Right lung (tissue), 5 donors: Measurements from ENCODE around the gene BARX2. TPM values are rescaled to one million over a fixed set of nuclear protein-coding genes. Genes with fewer than 3 reads are reported as not detected.

Experiments used
- DNase-seq, 2 donors: peaks; one replicate each; pipeline ENCODE4 v3.0.0-alpha.2; 2013
- polyA plus RNA-seq, 5 donors: library from polyadenylated mRNA; unstranded; fragments of 120-200 nt; gene quantifications; one replicate each; pipeline versions ENCODE4 v1.2.1 to v1.2.3, GENCODE V29; 2013; ENCODE audit warnings: inconsistent platforms in 1 of 5, low replicate concordance in 1 of 5; ENCODE audit not compliant: insufficient read length in 5 of 5, insufficient read depth in 1 of 5

The BARX2 gene
- polyA plus RNA-seq, 5 donors, result 0.12 to 0.57 (median 0.32) TPM; not detected in 1

DNA sequence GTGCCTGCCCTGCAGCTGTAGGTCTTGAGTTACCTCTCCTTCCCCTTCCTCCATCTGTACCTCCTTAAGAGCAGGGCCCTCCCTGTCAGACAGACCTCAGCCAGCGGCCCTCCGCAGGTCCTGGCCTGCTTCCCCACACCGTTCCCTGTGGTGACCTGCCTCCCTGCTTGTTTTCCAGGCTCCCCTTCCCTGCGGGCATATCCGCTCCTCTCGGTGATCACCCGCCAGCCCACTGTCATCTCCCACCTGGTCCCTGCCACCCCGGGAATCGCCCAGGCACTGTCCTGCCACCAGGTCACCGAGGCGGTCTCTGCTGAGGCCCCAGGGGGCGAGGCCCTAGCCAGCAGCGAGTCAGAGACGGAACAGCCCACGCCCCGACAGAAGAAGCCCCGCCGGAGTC, 60.9 kb downstream of the BARX2 start:
- no peak for DNase-seq

DNA sequence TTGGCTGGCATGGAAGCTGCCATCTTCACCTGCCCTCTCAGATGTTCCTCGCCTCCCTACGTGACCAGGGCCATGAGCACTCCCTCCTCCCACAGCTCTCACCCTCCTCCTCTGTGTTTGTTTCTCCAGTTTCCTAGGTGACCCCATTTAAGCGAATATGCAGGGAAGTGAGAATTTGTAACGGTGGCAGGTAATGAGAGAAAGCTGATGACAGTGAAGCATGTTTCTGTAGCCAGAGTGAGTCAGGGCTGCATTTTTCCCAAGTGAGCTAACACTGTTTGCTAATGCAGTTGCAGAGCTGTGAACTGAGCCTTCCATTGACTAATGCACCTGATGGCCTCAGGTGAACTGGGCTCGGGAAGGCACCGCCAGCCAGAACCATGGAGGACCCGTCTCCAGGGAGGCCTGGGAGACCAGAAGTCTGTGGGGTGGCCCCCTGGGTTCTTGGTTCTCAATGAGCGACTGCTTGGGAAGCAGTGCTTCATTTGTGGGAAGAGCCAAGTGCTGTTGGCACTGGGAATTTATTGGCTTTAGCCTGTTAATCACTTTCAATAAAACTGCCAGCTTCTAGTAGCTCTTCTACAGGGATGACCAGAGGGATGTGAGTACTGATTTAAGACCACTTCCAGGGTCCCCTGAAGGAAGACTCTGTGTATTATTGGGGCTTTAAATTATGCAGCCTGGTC, 64.5 kb downstream of the BARX2 start:
- no peak for DNase-seq

DNA sequence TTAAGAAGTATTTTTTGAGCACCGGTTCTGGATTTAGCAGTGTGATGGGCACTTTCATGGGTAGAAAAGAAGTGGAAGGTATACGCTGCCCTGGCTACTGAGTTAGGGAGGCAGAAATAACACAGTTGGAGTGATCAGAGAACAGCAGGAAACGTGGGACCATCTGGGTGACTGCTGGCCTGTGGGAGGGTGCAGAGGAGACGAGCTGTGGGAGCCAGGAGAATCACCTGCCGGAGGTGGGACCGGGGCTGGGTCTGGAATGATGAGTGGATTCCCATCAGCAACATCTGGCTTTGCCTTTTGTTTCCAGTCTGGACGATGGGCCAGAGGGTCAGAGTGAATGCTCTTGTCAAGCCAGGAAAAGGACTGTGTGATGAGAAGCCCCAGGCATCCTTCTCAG, 66.5 kb downstream of the BARX2 start:
- DNase-seq, result no peak

DNA sequence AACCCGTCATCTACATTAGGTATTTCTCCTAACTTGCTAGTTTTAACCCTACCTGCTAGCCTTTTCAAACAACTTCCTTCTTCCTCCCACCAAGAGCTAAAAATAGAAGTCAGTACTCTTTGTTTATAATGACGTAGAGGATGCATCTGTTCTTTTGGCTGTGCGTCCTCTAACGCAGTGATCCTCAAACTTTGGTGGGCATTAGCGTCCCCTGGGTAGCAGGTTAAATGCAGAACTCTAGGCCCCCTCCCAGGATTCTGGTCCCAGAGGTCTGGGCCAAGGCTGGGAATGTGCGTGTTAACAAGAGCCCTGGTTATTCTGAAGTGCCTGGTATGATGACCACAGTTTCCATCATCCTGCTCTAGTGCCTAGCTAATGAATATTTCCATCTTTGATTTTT, 67.6 kb downstream of the BARX2 start:
- DNase-seq, result no peak

DNA sequence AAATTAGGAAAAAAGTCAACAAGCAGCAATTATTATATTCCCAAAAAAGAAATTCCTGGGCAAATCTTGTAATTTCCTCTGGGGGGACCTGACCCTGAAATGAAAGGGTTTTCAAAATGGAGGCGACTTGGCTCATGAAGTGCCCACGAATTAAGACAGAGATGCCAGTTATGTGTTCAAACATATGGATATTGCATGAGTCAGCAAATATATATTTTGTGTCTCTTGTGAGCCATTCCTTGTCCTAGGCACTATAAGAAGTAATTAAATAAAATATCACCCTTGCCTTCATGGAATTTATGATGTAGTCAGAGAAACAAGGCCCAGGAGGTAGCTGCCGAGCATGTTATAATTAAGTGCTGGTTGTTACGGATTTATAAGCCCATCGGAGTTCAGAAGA, 68.6 kb downstream of the BARX2 start:
- DNase-seq, result no peak

DNA sequence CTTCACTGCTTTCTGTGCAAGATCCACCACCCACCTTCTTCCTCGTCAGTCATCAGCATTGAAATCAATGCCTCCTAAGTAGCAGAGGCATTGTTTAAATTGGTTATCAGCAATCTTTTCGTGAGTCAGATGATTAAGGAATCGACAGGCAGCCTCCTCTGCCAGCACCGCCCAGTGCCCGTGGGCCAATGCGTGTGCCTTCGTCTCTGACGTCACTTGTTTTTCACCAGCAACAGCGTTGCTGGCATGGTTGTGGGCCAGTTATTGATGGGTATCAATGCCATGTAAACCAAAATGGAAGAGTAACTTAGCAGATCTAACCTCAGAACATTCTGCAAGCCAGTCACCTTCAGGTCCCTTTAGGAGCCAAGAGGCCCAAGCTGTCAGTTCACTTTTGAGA, 69.6 kb downstream of the BARX2 start:
- DNase-seq, result no peak

DNA sequence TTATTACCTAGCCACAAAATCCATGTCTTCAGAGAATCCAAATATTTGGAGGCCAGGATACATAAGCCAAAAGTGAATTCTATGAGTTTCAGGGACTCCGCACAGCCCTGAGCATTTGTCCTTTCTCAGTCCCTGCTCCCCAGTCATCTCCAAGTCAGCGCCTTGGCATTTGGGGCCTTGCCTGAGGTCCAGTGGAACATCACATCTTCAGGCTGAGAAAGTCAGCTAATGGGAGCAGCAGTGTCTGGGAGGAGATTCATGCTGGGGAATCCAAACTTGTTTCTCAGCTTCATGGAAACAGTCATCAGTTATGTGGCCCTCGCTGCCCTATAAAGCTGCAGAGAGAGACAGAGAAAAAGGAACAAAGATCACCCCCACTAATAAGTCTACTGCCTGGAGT, 70.9 kb downstream of the BARX2 start:
- DNase-seq, result no peak

DNA sequence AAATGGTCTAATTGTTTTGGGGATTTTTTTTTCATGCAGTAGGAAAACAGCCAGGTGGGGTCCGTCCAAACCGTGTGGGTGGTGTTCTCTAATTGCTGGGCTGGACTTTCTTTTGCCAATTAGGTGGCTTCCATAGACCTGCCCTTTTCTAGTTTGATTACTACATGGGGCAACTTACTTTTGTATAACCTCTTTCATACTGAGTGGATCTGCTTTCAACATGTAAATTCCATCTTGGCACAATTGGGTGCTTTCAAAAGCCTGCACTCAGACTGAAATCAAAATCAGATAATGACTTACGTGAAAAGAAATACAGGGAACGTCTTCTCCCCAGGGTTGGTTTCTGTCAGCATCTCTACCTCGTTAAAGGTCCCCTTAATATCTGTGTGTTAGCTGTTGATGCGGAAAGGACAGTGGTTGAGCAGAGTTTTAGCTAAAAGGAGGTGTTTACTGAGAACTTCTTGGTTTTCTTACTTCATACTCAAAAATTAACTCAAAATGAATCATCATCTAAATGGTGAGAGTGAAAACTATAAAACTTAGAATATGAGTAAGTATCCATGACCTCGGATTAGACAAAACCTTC, 72.1 kb downstream of the BARX2 start:
- no peak for DNase-seq

DNA sequence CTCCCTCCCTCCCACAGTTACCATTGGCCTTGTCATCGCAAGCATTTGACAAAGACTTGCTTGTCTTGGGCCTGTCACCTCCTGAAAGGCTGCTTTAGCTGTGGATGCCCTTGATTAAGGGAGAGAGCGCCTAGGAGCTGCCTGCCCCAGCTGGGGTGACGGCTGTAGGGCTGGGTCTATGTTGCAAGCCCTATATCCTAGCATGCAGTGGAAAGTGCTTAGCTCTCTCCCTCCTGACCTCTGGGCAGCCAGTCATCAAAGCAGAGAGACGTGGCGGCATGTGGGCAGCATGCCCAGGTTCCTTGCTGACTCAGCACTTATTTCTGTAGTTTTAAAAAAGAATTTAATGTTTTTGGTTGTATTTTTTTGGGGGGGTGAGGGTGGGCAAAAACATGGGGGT, 75.9 kb downstream of the BARX2 start:
- DNase-seq, result no peak

DNA sequence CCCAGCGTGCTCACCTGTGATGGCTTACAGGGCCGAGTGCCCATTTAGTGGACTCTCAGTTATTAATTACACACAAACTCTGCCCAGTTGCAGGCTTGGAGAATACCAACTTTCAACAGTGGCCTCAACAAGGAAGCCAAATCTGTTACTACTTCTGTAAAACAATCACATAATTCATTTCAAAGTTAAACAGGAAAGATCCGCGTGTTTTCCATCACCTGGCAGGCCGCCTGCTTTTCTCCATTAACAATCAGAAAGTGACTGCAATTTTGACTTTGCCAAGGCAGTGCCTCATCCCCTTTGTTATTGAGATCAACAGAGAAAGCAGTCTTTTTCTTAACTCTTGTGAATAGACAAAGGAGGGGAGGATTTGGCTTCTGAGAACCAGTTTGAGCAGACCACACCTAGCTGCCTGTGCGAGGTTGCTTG, 77.7 kb downstream of the BARX2 start:
- DNase-seq, result no peak

DNA sequence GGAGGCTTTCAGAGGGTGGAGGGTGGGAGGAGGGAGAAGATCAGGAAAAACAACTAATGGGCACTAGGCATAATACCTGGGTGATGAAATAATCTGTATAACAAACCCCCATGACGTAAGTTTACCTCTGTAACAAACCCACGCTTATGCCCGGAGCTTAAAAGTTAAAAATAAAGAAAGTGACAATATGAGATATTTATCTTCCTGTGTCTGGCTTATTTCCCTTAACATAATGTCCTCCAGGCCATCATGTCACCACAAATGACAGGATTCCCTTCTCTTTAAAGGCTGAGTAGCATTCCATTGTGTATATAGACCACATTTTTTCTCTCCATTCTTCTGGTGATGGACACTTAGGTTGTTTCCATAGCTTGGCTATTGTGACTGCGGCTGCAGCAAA, 79.5 kb downstream of the BARX2 start:
- DNase-seq, result no peak

DNA sequence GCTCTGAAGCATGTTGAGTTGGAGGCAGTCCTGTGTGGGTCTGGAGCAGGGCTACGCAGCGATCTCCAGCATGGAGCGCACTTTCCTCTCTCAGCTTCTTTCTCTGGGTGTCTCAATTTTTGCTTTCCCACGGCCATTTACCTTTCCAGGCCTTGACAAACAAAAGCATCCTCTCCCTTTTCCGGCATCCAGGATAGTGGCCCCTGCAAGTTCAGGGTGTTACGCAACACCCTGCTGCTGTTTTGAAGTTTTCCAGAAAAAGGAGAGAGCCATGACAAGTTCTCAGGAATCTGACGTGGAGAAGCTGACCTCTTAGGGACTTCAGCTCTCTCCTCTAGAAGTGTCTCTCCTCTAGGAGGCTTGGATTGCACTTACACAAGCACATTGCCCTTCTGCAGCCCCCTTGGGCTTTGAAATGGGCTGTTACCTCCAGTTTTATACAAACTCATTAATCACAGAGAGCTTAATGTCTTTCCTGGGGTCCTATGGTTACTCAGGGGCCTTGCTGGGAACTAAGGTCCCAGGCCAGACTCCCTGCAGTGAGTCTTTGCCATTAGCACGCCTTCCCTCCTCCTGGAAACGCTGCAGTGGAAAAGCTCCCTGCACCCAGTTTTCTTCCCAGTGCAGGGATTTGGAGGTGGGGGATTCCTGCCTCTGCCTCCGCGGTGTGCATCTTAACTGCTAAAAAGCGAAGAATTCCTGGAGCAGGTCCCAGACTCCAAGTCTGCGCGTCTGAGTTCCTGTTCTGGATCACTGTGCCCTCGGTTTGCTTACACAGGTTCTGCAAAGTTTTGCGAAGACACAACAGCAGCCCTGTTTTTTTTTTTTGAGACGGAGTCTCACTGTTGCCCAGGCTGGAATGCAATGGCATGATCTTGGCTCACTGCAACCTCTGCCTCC, 80.4 kb downstream of the BARX2 start:
- DNase-seq, result no peak

DNA sequence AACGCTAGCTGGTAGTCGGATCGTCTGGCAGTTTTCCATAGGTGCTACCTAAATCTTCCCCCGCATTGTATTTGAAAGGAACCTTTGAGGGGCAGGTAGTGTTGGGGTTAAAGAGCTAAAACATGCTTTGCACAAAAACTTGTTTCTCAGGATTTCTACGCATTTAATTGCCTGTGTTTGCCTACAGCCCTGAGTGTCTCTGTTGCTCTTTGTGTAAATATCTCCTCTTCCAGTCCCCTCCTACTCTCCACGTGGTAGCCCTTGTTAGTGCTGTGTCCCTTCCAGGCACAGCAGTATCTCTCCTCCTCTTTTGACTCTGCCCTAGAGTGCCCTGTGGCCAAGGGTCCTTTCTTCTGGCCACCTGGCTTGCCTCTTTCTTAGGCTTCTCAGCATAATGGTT, 81.7 kb downstream of the BARX2 start:
- DNase-seq, result no peak

DNA sequence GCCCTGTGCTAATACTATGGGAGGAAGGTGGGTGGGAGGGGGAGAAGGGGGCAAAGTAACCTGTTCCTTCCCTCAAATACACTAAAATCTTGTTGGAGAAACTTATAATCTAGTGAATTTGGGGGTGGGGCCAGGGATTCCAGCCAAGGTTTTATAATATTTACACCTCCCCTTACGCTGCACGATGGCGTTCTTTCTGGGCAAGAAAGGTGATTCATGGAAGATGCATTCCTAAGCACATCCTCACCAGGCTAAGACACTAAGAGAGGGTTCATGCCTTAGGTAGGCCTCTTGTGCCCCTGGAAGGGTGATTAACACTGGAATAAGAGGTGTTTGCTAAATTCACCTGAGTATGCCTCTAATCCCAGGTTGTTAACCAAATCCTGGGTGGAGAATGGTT, 82.6 kb downstream of the BARX2 start:
- DNase-seq, result no peak

DNA sequence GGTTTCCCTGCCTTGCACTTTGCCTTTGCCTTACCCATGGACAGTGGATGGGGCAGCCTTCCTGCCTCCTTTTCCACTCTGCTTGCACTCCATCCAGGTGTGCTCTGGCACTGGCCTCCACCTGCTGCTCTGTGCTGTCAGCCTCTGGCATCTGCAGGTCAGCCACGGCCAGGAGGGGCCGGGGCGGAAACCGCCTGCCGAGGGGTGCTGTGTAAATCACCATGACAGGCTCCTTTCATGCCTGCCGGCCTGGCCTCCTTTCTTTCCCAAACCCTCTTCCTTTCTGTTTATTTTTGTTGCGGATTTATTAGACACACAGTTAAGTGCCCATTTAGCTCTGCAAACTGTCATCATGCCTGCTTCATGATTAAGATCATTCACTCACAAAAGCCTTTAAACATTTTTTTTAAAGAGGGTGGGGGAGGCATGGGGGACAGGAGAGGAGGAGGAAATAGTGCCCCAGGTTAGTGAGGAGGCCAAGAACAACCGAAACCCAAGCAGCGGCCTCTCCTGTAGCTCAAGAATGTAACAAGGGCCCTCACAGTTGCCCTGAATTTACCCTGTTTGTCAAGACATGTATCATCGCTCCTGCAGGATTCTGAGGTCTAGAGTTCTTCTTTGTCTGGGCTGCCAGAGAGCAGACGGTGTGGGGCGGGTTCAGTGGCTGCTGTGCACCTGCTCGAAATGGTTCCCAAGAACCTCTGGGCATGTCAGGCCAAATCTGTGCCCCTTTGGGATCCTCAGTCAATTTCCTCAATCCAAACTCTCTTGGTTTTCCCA, 83.3 kb downstream of the BARX2 start:
- DNase-seq, result no peak

DNA sequence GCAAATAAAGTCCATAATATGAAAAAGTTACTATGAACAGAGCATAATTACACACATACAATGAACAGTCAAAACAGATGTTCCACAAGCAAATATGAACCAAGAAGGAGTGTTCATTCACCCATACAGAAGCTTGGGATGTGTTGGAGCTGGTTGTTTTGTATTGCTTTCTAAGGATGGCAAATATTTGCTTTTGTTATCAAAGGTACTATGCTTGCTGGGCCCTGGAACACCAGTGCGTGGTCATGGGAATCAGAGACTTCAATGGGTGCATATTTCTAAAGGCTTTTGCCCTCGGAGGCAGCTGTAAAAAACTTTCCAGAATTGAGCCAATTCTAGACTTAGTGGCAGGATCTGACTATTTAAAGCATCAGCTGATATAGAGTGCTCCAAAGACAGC, 85.1 kb downstream of the BARX2 start:
- no peak for DNase-seq

DNA sequence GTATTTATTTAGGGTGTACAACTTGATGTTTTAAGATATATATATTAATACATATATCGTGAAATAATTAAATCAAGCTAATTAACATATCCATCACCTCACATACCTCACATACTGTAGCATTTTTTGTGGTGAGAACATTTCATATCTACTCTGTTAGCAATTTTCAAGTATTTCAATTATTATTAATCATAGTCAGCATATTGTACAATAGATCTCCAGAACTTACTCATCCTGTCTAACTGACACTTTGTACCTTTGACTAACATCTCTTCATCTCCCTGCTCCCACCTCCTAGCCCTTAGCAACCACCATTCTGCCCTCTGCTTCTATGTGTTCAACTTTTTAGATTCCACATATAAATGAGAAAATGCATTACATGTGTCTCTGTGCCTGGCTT, 108.4 kb downstream of the BARX2 start:
- DNase-seq, result no peak

DNA sequence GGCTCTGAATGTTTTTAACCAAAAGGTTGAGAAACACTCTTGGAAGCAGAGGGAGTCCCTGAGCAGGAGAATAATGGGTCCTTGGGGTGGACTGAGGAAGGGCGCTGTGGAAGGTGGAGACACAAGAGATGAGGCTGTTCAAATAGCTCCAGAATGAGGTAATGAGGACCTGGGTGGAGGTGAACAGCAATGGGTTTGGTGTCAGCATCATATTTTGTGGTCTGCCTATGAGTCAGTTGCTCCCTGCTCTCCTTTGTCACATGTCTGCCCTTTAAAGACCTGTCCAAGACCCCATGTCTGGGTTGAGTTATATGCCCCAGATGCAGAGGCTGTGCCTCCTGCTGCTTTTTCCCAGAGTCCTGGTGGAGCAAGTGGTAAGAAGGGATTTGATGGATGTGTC, 113.6 kb downstream of the BARX2 start:
- no peak for DNase-seq

DNA sequence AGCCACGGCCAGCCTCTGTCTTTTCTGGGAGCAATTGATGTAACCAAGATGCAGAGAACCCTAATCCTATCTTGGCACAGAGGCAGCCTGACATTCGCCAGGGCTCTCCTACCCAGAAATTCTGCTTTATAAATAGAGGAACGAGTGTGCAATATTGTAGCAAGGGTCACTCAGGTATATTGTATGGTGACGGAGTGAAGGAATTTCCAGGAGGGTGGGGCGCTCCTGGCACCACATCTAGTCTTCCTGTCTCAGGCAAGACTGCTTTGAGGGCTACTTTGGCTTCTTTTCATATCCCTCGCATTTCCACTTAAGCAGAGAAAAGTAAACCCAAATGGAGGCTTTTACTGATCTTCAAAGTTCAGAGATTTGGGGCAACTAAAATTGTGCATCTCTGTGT, 114.4 kb downstream of the BARX2 start:
- DNase-seq, result no peak

DNA sequence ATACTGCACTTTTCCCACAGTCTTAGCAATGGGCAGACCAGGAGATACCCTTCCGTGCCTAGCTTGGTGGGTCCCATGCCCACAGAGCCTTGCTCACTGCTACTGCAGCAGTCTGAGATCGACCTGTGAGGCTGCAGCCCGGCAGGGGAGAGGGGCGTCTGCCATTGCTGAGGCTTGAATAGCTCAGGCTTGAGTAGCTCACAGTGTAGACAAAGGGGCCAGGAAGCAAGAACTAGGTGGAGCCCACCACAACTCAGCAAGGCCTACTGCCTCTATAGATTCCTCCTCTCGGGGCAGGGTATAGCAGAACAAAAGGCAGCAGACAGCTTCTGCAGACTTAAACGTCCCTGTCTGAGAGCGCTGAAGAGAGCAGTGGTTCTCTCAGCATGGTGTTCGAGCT, 118.1 kb downstream of the BARX2 start:
- no peak for DNase-seq
